Panc1 (cell line): ENCODE results near the gene CALD1.

ENCODE experiments used
- CTCF ChIP-seq: fragments of 450-650 bp; IDR thresholded peaks from 2 replicates; pipeline ENCODE4 v1.5.1; 2017; ENCODE audit warnings: mild to moderate bottlenecking
- POLR2AphosphoS5 ChIP-seq: IDR thresholded peaks from 2 replicates; pipeline ENCODE4 v1.6.1; 2012; ENCODE audit warnings: mild to moderate bottlenecking, low read depth, low read length, moderate library complexity
- REST ChIP-seq, 2 experiments: IDR thresholded peaks; 2 replicates each; pipeline ENCODE4 v1.6.1; 2011 to 2012; ENCODE audit warnings: low read depth in 2 of 2, control low read depth in 1 of 2, low read length in 1 of 2, mild to moderate bottlenecking in 1 of 2, moderate library complexity in 1 of 2; ENCODE audit not compliant: insufficient read depth in 1 of 2
- SIN3A ChIP-seq: IDR thresholded peaks from 2 replicates; pipeline ENCODE4 v1.6.1; 2012; ENCODE audit warnings: low read depth, mild to moderate bottlenecking, low read length, moderate library complexity, borderline replicate concordance; ENCODE audit not compliant: insufficient read depth
- TCF7L2 ChIP-seq: IDR thresholded peaks from 2 replicates; pipeline ENCODE4 v1.6.1; 2011; ENCODE audit warnings: mild to moderate bottlenecking, low read depth, low read length, inconsistent platforms

GRCh38 chr7:134766779-134767519 lies 12.5 kb upstream of the CALD1 start:
- no peak for TF ChIP-seq CTCF
- TF ChIP-seq SIN3A = no peak
- no peak for TF ChIP-seq POLR2AphosphoS5
- TF ChIP-seq TCF7L2 = no peak
- TF ChIP-seq REST (IDR thresholded peaks at IDR 0.05; ENCODE audit: insufficient read depth in 1 of 2, low read depth in 2 of 2, low read length in 1 of 2) = no peak
